Right kidney (tissue), 1 donor: Measurements from ENCODE around the gene USP13.
"Not testable (repeated sequence)": the region's sequence is repeated elsewhere in the genome, so short reads cannot be mapped to it uniquely, and the experiment has no call there.

Experiments used
- DNase-seq: peaks from one replicate; pipeline ENCODE4 v3.0.0-alpha.2; 2016

Gene USP13

GRCh38 chr3:179653096-179653797 lies 407 bp downstream of the USP13 start:
- DNase-seq: peak; percentile 96

- DNase-seq: no peak
Observed at GRCh38 chr3:179655236-179655635, 2.4 kb downstream of the USP13 start.

GRCh38 chr3:179658606-179659005 lies 5.8 kb downstream of the USP13 start:
- no peak for DNase-seq

GRCh38 chr3:179660872-179661271 lies 8.0 kb downstream of the USP13 start:
- DNase-seq: no peak

GRCh38 chr3:179661777-179662176 lies 8.9 kb downstream of the USP13 start:
- DNase-seq: no peak

- DNase-seq: no peak
Observed at GRCh38 chr3:179663093-179663492, 10.3 kb downstream of the USP13 start.

GRCh38 chr3:179666030-179666429 lies 13.2 kb downstream of the USP13 start:
- no peak for DNase-seq

- no peak for DNase-seq
Observed at GRCh38 chr3:179666436-179667035, 13.7 kb downstream of the USP13 start.

GRCh38 chr3:179668429-179668828 lies 15.6 kb downstream of the USP13 start:
- DNase-seq: no peak

GRCh38 chr3:179670311-179670710 lies 17.5 kb downstream of the USP13 start:
- no peak for DNase-seq

GRCh38 chr3:179671309-179671708 lies 18.5 kb downstream of the USP13 start:
- no peak for DNase-seq

- no peak for DNase-seq
Observed at GRCh38 chr3:179671747-179672242, 19.0 kb downstream of the USP13 start.

GRCh38 chr3:179672918-179673317 lies 20.1 kb downstream of the USP13 start:
- DNase-seq: no peak

GRCh38 chr3:179673523-179673922 lies 20.7 kb downstream of the USP13 start:
- DNase-seq: no peak

- no peak for DNase-seq
Observed at GRCh38 chr3:179676081-179676480, 23.2 kb downstream of the USP13 start.

GRCh38 chr3:179677884-179678283 lies 25.0 kb downstream of the USP13 start:
- DNase-seq: no peak

- DNase-seq: no peak
Observed at GRCh38 chr3:179681492-179682263, 28.8 kb downstream of the USP13 start.

- no peak for DNase-seq
Observed at GRCh38 chr3:179682426-179683080, 29.7 kb downstream of the USP13 start.

- not testable (repeated sequence) for DNase-seq
Observed at GRCh38 chr3:179683286-179683685, 30.4 kb downstream of the USP13 start.

- DNase-seq: no peak
Observed at GRCh38 chr3:179687967-179688535, 35.2 kb downstream of the USP13 start.

- no peak for DNase-seq
Observed at GRCh38 chr3:179688850-179689249, 36.0 kb downstream of the USP13 start.

GRCh38 chr3:179694731-179695130 lies 41.9 kb downstream of the USP13 start:
- DNase-seq: no peak
